ENCODE data around the gene PGGT1B. TPM values are rescaled to one million over a fixed set of nuclear protein-coding genes. Genes with fewer than 3 reads are reported as not detected.
A peak's percentile ranks its signal among the peaks of the same experiment; 100 is the strongest.
"Not testable (repeated sequence)": the region's sequence is repeated elsewhere in the genome, so short reads cannot be mapped to it uniquely, and the experiment has no call there.

PGGT1B gene
- total RNA-seq, 1 donor from 2014 or later: 21.4 TPM

DNA sequence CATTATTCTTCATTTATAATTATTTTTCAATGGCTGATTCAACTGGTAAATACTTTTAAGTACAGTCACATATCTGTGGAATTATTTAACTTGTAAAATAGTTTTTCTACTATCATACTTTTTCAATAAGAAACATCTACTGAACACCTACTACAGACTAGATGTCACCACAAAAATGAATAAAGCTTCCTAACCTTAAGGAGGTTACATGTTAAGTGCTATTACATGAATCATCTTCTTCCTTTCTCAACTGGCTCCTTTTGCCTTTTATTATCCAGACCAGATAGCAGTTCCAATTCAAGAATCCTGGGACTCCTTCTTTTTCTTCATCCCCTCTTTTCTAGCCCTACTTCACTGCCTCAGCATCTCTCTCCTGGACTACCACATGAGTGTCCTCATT lies 4.7 kb downstream of the PGGT1B start:
- DNase-seq: no peak

DNA sequence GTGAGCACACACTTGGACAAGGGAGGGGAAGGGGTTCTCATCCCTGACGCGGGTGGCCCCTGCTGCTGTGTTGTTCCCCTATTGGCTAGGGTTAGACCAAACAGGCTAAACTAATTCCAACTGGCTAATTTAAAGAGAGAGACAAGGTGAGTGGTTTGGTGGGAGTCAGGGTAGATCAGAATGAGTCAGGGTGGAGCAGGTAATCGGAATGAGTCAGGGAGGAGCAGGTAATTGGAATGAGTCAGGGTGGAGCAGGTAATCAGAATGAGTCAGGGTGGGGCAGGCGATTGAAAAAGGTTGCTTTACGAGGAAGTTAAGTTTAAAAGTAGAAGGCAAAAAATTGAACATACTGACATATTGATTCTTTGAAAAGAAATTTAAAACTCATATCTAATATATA lies 13.3 kb downstream of the PGGT1B start:
- DNase-seq: not testable (repeated sequence)

DNA sequence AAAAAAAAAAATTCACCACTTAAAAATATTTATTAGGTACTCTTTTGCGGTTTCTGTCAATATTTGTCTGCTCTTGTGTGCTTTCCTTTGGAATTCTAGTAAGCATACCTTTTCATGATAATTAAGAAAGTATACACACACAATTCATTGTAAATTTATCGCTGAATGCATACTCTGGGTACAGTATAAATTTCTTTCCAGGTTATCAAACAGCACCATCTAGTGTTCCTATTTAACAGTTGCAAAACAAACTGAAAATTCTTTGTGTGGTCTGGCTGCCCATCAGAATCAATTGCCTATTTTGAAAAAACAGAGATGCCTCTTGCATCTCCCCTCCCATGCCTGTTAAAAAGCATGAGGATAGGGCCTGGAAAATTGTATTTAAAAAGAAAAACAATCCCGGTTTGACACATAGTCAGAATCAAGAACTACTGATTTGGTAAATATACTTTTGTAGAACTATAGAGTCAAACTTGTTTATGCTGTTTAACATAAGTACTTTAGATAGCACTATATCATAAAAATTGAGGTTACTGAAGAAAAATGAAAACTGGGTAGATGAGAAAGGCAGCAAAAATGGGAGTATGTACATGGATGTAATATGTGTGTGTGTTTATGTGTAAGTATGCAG lies 16.2 kb downstream of the PGGT1B start:
- DNase-seq: peak; percentile 64

DNA sequence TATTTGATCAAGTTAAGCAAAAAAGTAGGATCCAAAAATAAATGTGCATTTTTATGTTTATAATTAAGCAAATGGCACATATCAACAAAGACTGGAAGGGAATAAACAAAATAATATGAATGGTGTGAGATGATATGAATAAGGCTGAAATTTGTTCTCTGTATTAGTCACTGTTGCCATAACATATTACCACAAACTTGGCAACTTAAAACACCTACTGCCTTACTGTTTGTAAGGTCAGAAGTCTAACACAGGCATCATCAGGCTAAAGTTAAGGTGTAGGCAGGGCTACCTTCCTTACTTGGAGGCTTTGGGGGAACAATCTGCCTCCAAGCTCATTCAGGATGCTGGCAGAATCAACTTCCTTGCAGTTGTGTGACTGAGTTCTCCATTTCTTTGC lies 19.3 kb downstream of the PGGT1B start:
- no peak for DNase-seq

DNA sequence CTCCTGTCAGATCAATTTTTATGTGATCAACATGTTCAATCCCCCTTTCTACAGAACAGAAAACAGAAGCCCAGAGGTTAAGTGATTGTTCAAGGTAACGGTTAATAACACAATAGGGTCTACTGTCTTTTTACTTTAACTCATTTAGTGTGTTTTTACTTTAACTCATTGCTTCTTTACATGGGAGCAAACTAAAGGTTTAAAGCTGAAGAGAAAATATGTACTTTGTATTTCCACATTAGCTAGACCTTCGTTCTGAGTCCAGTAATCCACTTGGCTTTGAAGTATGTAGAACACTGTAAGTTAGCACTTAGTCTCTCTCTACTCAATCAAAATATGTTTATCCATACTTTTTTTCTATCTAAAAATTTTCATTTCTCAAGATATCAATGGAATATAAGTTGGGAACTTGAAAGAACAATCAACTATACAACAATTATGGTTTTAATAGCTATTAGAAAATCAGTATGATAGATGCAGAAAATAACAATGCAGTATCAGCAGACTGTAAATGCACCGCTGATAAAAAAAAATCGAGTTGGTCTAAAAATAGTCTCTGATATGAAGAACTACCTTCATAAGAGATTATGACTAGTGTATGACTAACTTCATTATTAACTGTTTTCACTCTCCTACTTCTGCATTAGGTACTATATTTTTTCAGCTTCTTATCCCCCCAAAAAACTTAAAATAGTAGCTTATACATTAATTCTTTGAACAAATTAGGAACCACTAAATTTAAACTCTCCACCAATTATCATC lies 20.6 kb downstream of the PGGT1B start:
- no peak for DNase-seq

DNA sequence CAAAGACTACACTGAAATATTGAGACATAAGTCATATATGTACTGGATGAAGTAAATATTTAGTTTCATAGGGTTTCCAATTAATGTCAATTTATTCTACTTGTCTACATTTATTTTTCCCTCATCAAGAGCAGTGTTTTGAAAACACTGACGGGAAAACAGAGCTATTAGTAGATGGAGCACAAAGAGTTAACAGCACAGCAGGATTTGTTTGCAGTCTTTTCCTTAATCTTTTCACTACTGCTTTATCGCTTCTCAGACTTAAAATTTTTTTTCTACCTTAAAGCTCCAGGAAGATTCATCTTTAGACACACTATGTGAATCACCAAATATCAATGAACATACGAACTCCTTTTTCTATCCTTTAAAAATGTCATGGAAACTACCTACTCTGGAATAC lies 25.6 kb downstream of the PGGT1B start:
- DNase-seq: no peak

DNA sequence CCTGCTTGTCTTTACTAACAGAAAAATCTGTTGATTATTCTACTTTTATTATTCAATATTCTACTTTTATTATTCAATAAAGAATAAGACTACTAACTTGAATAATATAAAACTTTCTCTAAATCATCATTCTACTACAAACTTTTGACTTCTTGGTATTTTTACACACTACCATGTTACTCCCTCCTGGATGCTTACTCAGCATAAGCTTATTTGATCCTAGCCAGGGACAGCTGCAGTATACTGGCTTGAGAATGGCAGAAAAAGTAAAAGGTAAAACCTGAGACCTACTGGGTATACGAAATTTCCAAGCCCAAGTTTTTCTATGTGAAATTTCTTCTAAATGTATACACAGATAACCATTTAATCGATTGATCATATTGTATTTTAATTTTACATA lies 26.1 kb downstream of the PGGT1B start:
- DNase-seq: no peak

DNA sequence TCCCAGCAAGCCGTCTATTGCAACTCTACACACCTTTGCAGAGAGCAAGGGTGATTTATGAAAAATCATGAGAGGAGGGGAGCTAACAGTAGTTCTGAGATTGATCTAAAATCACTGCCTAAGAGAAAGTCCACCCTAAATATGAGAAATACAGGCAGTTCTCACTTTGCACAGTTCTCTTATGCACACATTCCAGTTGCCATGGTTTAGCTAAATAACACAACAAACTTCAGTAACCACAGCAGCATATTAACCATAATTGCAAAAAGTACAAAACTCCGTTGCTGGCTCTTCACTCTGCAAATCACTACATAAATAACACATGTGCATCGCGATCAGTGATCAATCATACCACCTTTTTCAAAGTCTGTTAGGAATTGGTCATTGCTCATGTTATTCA lies 31.1 kb downstream of the PGGT1B start:
- no peak for DNase-seq

DNA sequence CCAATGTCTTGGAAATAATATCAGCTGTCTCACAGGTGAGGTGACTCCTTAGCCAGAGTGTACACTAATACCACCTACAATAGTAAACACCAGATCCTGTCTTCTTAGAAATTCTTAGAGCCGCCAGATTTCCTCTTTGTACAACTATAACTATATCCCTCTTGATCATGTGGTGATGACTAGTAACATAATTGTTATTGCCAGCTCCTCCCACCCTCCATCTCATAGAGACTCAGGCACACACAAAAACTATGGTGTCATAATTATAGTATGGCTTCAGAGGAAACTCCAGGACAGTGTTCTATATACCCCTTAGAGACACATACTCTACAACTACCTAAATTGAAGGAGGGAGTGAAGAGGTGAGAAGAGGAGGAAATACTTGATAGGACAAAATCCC lies 33.1 kb downstream of the PGGT1B start:
- DNase-seq: no peak

DNA sequence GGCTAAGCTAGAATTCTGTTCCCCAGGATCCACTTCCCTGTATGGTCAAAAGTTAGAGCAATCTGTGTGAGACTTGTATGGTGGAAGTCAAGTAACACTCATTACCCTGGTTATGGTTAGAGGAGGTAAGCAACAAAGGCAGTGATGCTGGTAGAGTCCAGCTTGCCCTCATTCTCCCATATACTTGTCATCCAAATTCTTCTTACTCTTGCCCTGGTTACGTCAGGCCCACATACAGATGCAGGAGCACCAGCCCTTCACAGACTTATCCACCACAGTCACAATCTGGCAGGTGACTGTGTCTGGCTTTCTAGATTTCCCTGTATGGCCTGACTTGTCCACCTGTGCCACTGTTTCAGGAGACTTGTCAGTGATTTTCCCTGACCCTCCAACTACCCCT lies 35.4 kb downstream of the PGGT1B start:
- no peak for DNase-seq

DNA sequence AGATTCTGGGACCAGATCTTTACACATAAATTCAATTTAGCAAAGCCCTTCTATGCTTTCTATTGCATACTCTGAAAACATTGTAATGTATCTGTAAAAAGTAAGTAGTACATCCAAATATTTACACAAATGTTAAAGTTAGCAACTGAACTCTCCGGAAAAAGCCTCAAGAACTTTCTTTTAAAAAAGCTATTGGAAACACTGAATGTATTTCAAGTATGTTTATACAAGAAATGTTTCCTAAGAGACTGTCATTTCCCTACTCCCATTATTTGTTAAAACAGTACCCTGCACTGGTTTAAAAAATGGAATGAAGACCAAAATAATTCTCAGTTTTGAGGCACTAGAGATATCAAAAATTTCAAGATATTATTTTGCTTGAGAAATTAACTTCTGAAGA lies 48.1 kb downstream of the PGGT1B start:
- DNase-seq: peak; percentile 8

DNA sequence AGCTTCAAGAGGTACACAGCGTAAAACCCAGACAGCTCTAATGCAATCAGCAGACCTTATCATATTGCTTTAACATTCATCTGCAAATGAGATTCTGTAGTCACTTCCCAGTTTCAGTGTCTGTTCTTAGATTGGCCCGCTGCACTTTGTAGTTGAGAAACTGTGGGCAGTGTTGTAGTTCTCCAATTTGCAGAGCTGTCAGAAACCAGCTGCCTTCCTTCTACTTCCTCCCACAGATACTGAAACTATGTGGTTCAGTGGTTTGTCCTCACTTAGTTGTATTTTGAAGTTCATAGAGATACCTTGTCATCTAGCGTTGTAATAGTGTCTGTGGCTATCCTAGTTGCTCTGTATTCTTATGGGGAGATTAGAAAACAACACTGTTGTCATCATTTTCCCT lies 53.4 kb downstream of the PGGT1B start:
- no peak for DNase-seq

DNA sequence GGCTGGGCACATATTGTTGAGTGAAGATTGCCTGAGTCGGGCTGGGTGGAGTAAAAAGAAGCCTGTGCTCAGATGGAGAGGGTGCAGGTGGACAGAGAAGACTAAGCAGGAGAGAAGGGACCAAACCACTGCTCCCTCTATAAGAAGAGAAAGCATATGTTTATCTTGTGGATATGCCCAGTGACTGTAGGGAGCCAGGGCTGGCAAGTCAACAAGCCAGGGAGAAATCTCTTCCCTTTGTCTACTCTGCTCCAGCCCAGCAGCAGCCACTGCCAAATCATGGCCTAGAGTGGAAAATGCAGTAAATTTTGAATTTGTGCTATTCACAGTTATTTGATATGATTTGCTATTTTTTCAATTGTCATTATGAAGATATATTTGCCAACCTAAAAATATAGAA lies 59.7 kb downstream of the PGGT1B start:
- DNase-seq: no peak

DNA sequence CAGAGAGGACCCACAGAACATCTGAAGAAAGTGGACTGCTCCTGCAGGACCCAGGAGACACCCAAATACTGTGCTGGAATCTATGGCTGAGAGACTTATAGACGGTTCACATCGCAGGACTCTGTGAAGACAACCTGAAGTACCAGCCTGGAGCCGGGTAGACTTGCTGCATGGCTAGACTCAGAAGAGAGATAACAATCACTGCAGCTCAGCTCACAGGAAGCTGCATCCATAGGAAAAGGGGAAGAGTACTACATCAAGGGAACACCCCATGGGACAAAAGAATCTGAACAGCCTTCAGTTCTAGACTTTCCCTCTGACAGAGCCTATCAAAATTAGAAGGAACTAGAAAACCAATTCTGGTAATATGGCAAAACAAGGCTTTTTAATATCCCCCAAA lies 66.5 kb downstream of the PGGT1B start:
- no peak for DNase-seq

DNA sequence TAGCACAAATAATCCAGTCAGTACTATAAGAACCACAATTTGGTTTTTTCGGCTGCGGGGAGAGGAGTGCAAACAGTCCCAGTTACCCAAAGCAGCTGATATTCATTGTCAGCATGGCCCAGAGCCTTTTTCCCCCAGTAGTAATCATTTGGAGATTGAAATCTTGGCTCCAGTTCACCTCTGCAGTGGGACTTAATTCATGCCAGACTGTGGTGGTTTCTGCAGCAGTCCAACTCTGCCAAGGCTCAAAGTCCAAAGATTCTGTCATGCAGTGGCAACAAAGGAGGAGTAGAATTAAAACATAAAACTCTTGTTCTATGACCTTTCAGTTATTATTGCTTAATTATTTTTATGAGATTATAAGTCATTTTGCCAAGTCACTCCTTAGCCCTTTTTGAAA lies 68.0 kb downstream of the PGGT1B start:
- no peak for DNase-seq

DNA sequence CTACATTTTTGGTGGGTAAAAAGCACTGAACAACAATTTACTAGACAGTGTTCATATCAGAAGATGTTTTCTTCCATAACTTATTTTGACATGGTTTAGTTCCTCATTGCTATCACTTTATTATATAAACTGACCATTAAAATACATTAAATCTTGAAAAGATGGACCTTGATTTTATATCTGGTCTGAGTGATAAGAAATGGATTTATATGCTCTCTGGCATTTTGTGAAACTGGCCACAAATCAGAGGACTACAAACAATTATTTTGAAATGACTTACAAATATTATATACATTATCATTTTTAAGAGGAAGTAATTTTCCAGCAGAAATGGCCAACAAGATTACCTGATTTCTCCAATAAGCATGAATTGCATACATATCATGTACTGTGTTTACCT lies 69.4 kb downstream of the PGGT1B start:
- DNase-seq: no peak

DNA sequence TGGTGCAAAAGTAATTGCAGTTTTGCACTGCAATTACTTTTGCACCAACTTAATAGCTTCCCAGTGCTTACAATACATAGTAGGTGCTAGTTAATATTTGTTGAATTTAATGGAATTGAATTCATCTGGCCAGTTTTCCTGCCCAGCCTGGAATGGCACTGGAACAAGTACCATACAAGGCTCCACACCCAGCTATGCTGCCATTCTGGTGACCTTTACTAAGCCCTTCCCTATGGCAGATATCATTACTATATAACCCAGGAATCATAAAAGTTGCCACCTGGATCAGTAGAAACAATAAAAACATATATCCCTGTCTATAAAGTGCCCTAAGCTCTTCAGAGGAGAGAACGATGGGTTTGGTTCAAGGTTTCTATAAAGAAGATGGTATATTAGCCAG lies 70.6 kb downstream of the PGGT1B start:
- DNase-seq: no peak

DNA sequence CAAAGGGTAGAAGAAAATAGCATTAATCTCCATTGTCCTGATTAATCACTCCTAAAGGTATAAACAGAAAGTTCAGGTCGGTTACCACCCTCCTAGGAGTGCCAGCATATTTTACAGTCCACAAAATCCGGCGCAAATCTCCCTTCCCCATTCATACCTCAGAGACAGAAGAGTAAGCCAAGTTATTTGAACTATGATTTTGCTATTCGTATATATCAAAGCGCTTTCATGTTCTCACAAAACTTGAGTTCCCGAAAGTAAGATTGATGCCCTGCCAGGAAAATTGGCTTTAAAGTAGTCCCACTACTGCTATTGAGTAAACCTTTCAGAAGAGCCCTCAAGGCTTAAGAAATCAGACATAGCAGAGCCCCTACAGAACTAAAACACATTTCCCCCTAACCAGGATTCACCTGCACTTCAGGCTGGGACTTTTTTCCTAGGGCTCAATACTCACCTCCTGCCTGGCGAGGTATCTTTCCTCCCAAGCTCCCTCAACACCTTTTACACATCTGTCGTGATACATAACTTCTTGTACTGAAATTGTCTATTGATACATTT lies 71.1 kb downstream of the PGGT1B start:
- DNase-seq: no peak

DNA sequence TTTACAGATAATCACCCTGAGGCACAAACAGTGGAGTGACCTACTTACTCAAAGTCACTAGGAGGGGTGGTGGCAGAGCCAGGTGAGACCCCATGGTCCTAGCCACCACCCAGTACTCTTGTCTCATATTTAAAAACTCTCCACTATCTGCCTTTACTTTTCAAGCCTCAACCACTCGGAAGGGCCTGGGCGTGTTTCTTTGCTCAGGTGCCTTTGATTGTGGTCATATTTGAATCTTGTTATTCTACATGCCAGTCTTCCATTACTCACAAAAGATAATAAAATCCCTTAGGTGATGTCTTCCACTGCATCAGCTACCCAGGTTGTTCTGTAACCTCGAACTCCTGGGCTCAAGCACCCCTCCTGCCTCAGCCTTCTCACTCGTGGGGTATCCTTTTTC lies 72.3 kb downstream of the PGGT1B start:
- no peak for DNase-seq

DNA sequence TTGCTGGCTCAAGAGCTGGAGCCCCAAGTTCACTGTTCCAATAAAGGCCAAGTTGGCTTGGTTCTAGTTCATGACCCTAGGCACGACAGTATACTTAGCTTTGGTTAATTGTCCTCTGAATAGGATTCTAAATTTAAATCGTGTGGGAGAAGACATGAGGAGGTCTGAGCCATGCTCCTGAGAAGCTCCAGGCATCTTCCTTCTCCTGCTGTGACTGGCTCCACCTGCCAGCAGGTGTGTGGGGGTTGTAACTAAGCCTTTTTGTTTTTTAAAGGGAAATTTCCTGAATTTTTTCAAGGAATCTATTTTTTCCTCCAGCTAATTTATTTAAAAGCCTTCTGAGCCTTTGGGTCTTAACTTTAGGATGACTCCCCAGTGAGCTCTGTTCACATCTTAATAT lies 72.8 kb downstream of the PGGT1B start:
- no peak for DNase-seq

DNA sequence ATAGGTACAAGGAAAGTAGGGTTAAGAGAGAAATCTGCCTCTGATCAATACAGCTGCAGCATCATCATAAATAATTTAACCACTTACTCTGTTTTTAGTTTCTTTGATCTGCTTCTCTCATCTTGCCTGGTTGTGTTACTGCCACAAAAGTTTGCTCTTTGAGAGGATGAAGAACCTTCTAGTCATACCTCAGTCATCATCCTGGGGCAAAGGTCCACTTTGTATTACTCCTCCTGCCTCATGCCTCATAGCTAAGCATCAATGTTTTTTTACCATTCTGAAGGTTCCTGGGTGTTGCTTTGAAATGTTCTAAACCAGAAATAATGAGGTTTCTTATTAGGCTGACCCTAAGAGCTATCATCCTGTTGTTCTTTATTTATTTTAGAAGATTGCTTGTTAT lies 75.9 kb downstream of the PGGT1B start:
- DNase-seq: no peak

DNA sequence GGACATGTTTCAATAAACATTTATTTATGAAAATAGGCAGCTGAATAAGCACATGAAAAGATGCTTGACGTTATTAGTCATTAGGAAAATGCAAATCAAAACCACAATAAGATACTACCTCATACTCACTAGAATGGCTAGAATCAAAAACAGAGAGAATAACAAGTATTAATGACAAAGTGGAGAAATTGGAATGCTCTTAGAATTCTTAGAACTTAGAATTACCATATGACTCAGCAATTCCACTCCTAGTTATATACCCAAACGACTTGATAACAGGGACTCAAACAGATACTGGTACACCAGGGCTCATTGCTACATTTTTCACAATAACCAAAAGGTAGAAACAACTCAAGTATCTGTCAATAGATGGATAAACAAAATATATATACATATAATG lies 77.9 kb downstream of the PGGT1B start:
- DNase-seq: no peak

DNA sequence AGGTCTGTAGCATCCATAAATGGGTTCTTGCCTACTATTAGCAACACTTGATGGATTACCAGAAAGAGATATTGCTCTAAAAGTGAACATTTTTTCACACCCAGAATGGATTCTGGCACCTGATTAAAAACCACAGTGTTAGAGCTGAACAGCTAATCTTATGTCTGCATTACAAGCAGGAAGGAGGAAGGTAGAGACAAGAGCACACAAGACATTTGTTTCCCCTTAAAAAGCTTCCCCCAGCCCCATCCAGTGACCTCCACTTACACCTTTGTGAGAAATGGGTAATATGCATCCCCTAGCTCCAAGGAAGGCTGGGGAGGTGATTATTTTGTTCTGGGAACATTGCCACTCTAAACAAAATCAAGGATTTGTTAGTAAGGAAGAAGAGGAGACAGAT lies 80.9 kb downstream of the PGGT1B start:
- no peak for DNase-seq

DNA sequence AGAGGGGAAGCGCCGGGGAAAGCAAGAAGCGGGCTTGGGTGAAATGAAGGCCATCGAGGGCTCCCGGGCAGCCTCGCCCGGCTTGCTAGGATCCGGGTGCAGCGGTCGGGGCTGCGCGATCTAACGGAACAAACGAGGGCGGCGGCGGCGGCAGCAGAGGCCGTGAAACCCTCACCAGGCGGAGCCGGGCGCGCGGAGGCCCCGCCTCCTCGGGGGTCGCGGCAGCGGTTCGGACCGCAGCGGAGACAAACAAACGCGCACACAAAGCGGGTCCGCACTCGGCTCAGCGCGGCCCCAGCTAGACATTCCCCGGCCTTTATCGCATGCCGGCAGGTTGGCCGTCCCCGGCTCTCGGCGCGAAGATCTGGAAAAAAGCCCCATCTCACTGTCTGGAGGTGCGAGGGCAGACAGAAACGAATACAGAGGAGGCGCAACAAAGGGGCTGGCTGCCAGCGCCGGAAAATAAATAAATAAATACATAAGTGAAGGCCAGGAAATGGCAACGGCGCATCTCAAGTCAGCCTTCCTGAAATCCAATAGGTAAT lies 82.4 kb downstream of the PGGT1B start:
- peak; percentile 58 for DNase-seq

Measured in tongue (tissue), 2 donors.